Measurements from ENCODE around the gene NOS2. TPM values are rescaled to one million over a fixed set of nuclear protein-coding genes. Genes with fewer than 3 reads are reported as not detected.

NOS2 gene
- total and polyA plus RNA-seq, 2 experiments from 2014 or later, result 6.7 to 7.9 TPM

GRCh38 chr17:27721797-27722196 is 78.5 kb downstream of the NOS2 start:
- Histone ChIP-seq H3K9me2 (replicated peaks; ENCODE audit: insufficient read depth) (no peaks in the 10 kb centered on the region), H3K4me3 (no peak overlapping the region), H3K4me1 (ENCODE audit: insufficient read depth) (no peaks in the 10 kb centered on the region), H2AFZ (no peak overlapping the region), H3K79me2 (no peaks in the 10 kb centered on the region), H3K27me3 (no peaks in the 10 kb centered on the region), H3K27ac (no peak overlapping the region), H3K4me2 (no peak overlapping the region), H3K36me3 (replicated peaks; ENCODE audit: insufficient read depth, low read depth) (no peaks in the 10 kb centered on the region), H3K9me3 (ENCODE audit: low read depth) (no peaks in the 10 kb centered on the region), H4K20me1 (ENCODE audit: insufficient read depth, poor library complexity, severe bottlenecking) (no peaks in the 10 kb centered on the region)
- 68% methylated on average over 3 of the region's 3 CpGs for WGBS (ENCODE audit: low lambda C conversion rate, missing lambda C conversion rate)
- TF ChIP-seq CTCF (IDR thresholded peaks at IDR 0.05; ENCODE audit: poor library complexity), result no peak
- no peak for TF ChIP-seq EZH2phosphoT487 (IDR thresholded peaks at IDR 0.05; ENCODE audit: low read depth, severe bottlenecking, unreplicated experiment)
- no peak for TF ChIP-seq EZH2 (IDR thresholded peaks at IDR 0.05; ENCODE audit: borderline replicate concordance)
- no peak for DNase-seq (ENCODE audit: low spot score)

Small RNA genes lying within 50 kb of the gene (small RNA-seq; reads per million reads assigned to genes)
- not detected for gene AC130289.1
- not detected for gene AC130289.2

Other genes starting within 250 kb of the NOS2 start
- 4.3 and 14.1 TPM in 2 replicates for gene LGALS9, start 169.3 kb downstream of the NOS2 start, total RNA-seq
- gene LGALS9, start 169.3 kb downstream of the NOS2 start, polyA plus RNA-seq, result 3.1 and 9.9 TPM in 2 replicates
- 9.0 and 12.2 TPM in 2 replicates for gene LYRM9, start 92.8 kb upstream of the NOS2 start, total RNA-seq
- 10.5 and 11.5 TPM in 2 replicates for gene LYRM9, start 92.8 kb upstream of the NOS2 start, polyA plus RNA-seq
- gene NLK, start 242.1 kb upstream of the NOS2 start, total RNA-seq, result 24.9 and 29.1 TPM in 2 replicates
- gene NLK, start 242.1 kb upstream of the NOS2 start, polyA plus RNA-seq, result 5.2 and 7.1 TPM in 2 replicates

All from hepatocyte (in vitro differentiated cells).